ENCODE results near the gene RSPH6A. TPM values are rescaled to one million over a fixed set of nuclear protein-coding genes. Genes with fewer than 3 reads are reported as not detected.
A peak's percentile ranks its signal among the peaks of the same experiment; 100 is the strongest.

Gene RSPH6A
- total RNA-seq, 1 experiment from 2014 or later: 0.21 TPM

- CTCF ChIA-PET: interaction anchor here (0.6 to 1.5 kb wide), 6 partner anchors 12 to 562 kb away, joined by 3 to 7 read pairs (median 4); partner anchors contain the start of gene DMWD
- peak overlapping the region; percentile 82 for H3K27ac Mint-ChIP-seq (ENCODE audit: low read depth, unreplicated experiment)
- no peaks in the 10 kb centered on the region for H3K27me3 Mint-ChIP-seq (ENCODE audit: insufficient read depth, unreplicated experiment)
- POLR2A ChIA-PET: interaction anchor here (0.7 to 5.9 kb wide), 26 partner anchors 8 to 716 kb away, joined by 3 to 152 read pairs (median 6); partner anchors contain the start of genes CCDC61, DMPK, DMWD and FBXO46
- H3K4me3 Mint-ChIP-seq (ENCODE audit: unreplicated experiment): peak overlapping the region; percentile 84
- peaks cover 12% of the 10 kb centered on the region for H3K4me1 Mint-ChIP-seq (ENCODE audit: insufficient read depth, unreplicated experiment)
- H3K9me3 Mint-ChIP-seq (ENCODE audit: unreplicated experiment): no peaks in the 10 kb centered on the region
- TF ChIP-seq, protein P1, sequence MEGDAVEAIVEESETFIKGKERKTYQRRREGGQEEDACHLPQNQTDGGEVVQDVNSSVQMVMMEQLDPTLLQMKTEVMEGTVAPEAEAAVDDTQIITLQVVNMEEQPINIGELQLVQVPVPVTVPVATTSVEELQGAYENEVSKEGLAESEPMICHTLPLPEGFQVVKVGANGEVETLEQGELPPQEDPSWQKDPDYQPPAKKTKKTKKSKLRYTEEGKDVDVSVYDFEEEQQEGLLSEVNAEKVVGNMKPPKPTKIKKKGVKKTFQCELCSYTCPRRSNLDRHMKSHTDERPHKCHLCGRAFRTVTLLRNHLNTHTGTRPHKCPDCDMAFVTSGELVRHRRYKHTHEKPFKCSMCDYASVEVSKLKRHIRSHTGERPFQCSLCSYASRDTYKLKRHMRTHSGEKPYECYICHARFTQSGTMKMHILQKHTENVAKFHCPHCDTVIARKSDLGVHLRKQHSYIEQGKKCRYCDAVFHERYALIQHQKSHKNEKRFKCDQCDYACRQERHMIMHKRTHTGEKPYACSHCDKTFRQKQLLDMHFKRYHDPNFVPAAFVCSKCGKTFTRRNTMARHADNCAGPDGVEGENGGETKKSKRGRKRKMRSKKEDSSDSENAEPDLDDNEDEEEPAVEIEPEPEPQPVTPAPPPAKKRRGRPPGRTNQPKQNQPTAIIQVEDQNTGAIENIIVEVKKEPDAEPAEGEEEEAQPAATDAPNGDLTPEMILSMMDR (IDR thresholded peaks at IDR 0.05; ENCODE audit: unreplicated experiment): no peak
- peaks cover 43% of the 10 kb centered on the region for H3K36me3 Mint-ChIP-seq (ENCODE audit: insufficient read depth, unreplicated experiment)
- DNase-seq (ENCODE audit: unreplicated experiment): peak; percentile 96
- no TSS peak for BruUV-seq (replicated peaks)
- intact Hi-C loops (cut with micrococcal nuclease): loop anchor here (1.0 kb wide), 1 partner anchor 50 kb away; no protein-coding TSS in a partner anchor
Observed at GRCh38 chr19:45767410-45767880, 47.7 kb downstream of the RSPH6A start.

GRCh38 chr19:45766869-45767346 is 48.2 kb downstream of the RSPH6A start:
- H3K27ac Mint-ChIP-seq (ENCODE audit: low read depth, unreplicated experiment): peak overlapping the region; percentile 82
- TSS peak; percentile 14 for BruUV-seq (replicated peaks)
- intact Hi-C loops (cut with micrococcal nuclease): loop anchor here (1.0 kb wide), 1 partner anchor 50 kb away; no protein-coding TSS in a partner anchor
- TF ChIP-seq, protein P1 (IDR thresholded peaks at IDR 0.05; ENCODE audit: unreplicated experiment): no peak
- POLR2A ChIA-PET: interaction anchor here (0.7 to 5.9 kb wide), 18 partner anchors 8 to 716 kb away, joined by 3 to 152 read pairs (median 6); partner anchors contain the start of genes CCDC61, DMPK, DMWD and FBXO46
- H3K27me3 Mint-ChIP-seq (ENCODE audit: insufficient read depth, unreplicated experiment): no peaks in the 10 kb centered on the region
- CTCF ChIA-PET: interaction anchor here (0.7 to 1.5 kb wide), 4 partner anchors 12 to 74 kb away, joined by 3 to 6 read pairs (median 3); partner anchors contain the start of gene QPCTL
- H3K9me3 Mint-ChIP-seq (ENCODE audit: unreplicated experiment): no peaks in the 10 kb centered on the region
- H3K4me3 Mint-ChIP-seq (ENCODE audit: unreplicated experiment): peak overlapping the region; percentile 84
- DNase-seq (ENCODE audit: unreplicated experiment): no peak
- peaks cover 43% of the 10 kb centered on the region for H3K36me3 Mint-ChIP-seq (ENCODE audit: insufficient read depth, unreplicated experiment)
- peaks cover 7% of the 10 kb centered on the region for H3K4me1 Mint-ChIP-seq (ENCODE audit: insufficient read depth, unreplicated experiment)

DNA sequence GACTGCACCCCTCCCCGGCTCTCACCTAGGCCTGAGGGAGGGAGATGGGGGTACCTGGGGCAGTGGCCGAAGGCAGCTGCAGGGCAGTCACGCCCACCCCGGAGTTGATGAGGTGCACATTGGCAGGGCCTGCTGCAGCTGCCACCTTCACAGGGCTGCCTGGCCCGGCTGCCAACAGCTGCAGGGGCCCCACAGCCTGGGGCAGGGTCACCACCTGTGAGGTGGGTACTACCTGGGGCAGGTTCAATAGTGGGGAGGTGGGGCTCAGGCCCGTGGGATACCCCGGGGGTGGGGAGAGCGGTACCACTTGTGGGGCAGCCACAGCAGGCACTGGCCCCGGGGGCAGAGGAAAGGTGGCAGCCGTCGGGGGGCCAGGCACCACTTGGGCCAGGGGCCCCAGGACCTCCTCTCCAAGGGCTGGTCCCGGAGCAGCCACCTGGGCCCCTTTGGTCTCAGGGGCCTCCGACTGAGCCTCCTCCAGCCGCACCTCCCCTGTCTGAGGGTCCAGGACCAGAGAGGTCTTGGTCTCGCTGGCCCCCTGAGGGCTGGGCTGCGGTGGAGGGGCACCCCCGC is 48.7 kb downstream of the RSPH6A start:
- H3K9me3 Mint-ChIP-seq (ENCODE audit: unreplicated experiment): no peaks in the 10 kb centered on the region
- ChIA-PET CTCF (interaction anchor here (0.7 to 1.1 kb wide), 3 partner anchors 11 to 74 kb away, joined by 3 read pairs; partner anchors contain the start of gene QPCTL), POLR2A (interaction anchor here (1.5 to 5.9 kb wide), 9 partner anchors 7 to 74 kb away, joined by 4 to 152 read pairs (median 38); partner anchors contain the start of genes DMWD, FBXO46, QPCTL and SNRPD2)
- no peak for DNase-seq (ENCODE audit: unreplicated experiment)
- intact Hi-C loops (cut with micrococcal nuclease): no loop called here
- BruUV-seq (replicated peaks): no TSS peak
- H3K36me3 Mint-ChIP-seq (ENCODE audit: insufficient read depth, unreplicated experiment): peaks cover 40% of the 10 kb centered on the region
- H3K4me3 Mint-ChIP-seq (ENCODE audit: unreplicated experiment): peak overlapping the region; percentile 84
- peaks cover 7% of the 10 kb centered on the region for H3K4me1 Mint-ChIP-seq (ENCODE audit: insufficient read depth, unreplicated experiment)
- no peak overlapping the region for H3K27ac Mint-ChIP-seq (ENCODE audit: low read depth, unreplicated experiment)
- TF ChIP-seq, protein P1 (IDR thresholded peaks at IDR 0.05; ENCODE audit: unreplicated experiment): no peak
- H3K27me3 Mint-ChIP-seq (ENCODE audit: insufficient read depth, unreplicated experiment): no peaks in the 10 kb centered on the region

DNA sequence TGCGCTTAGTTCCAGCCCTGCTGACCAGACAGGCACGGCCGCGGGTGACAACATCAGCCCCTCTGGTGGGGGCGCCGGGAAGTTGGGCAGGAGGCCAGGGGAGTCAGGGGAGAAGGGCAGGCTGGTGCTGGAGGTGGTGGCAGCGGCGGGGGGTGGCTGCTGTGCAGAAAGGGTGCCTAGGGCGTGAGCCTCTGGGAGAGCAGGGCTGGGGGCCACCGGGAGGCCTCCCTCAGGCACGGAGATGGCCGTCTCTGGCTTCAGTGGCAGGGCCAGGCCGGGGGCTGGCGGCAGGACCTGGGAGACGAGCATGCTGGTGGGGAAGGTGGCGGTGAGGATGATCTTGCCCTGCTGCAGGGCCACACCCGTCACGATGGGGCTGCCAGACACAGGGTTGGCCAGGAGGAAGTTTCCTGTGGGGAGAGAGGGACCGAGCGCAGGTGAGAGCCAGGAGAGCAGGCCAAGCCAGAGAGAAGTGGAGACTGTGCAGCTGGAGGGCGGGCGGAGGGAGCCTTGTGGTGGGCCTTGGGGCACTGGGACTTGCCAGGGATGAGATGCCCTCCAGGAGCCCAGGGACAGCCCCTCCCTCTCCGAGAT is 49.3 kb downstream of the RSPH6A start:
- TF ChIP-seq, protein P1 (IDR thresholded peaks at IDR 0.05; ENCODE audit: unreplicated experiment): no peak
- no TSS peak for BruUV-seq (replicated peaks)

More for the DNA sequence above, 49.3 kb downstream of the RSPH6A start:
- intact Hi-C loops (cut with micrococcal nuclease): no loop called here
- H3K4me3 Mint-ChIP-seq (ENCODE audit: unreplicated experiment): peak overlapping the region; percentile 38
- POLR2A ChIA-PET: interaction anchor here (5.2 to 5.9 kb wide), 2 partner anchors 7 to 50 kb away, joined by 38 to 152 read pairs; no protein-coding TSS in a partner anchor
- no peaks in the 10 kb centered on the region for H3K9me3 Mint-ChIP-seq (ENCODE audit: unreplicated experiment)
- H3K4me1 Mint-ChIP-seq (ENCODE audit: insufficient read depth, unreplicated experiment): peaks cover 2% of the 10 kb centered on the region
- no peaks in the 10 kb centered on the region for H3K27me3 Mint-ChIP-seq (ENCODE audit: insufficient read depth, unreplicated experiment)
- no peak overlapping the region for H3K27ac Mint-ChIP-seq (ENCODE audit: low read depth, unreplicated experiment)
- H3K36me3 Mint-ChIP-seq (ENCODE audit: insufficient read depth, unreplicated experiment): peaks cover 35% of the 10 kb centered on the region
- no peak for DNase-seq (ENCODE audit: unreplicated experiment)
- CTCF ChIA-PET: interaction anchor here (0.7 kb wide), 1 partner anchor 73 kb away, joined by 3 read pairs; no protein-coding TSS in a partner anchor

All from MCF 10A (cell line).